ENCODE results near the gene COG3.

The COG3 gene

GRCh38 chr13:45503658-45504057, 38.9 kb downstream of the COG3 start:
- DNase-seq (ENCODE audit: low spot score) = no peak

- DNase-seq (ENCODE audit: low spot score) = no peak
These were observed 42.1 kb downstream of the COG3 start for GRCh38 chr13:45506811-45507210.

- no peak for DNase-seq (ENCODE audit: low spot score)
These were observed 44.0 kb downstream of the COG3 start for GRCh38 chr13:45508776-45509175.

- no peak for DNase-seq (ENCODE audit: low spot score)
These were observed 45.9 kb downstream of the COG3 start for GRCh38 chr13:45510672-45511071.

GRCh38 chr13:45511310-45512097, 46.8 kb downstream of the COG3 start:
- DNase-seq (ENCODE audit: low spot score) = peak; percentile 71

- DNase-seq (ENCODE audit: low spot score) = no peak
These were observed 47.4 kb downstream of the COG3 start for GRCh38 chr13:45512098-45512496.

- DNase-seq (ENCODE audit: low spot score) = no peak
These were observed 52.0 kb downstream of the COG3 start for GRCh38 chr13:45516757-45517156.

- DNase-seq (ENCODE audit: low spot score) = no peak
These were observed 53.9 kb downstream of the COG3 start for GRCh38 chr13:45518525-45519245.

- DNase-seq (ENCODE audit: low spot score) = no peak
These were observed 54.8 kb downstream of the COG3 start for GRCh38 chr13:45519493-45519892.

GRCh38 chr13:45521297-45521696, 56.6 kb downstream of the COG3 start:
- DNase-seq (ENCODE audit: low spot score) = no peak

- no peak for DNase-seq (ENCODE audit: low spot score)
These were observed 57.8 kb downstream of the COG3 start for GRCh38 chr13:45522571-45522970.

- DNase-seq (ENCODE audit: low spot score) = no peak
These were observed 63.1 kb downstream of the COG3 start for GRCh38 chr13:45527699-45528462.

GRCh38 chr13:45529758-45530157, 65.0 kb downstream of the COG3 start:
- no peak for DNase-seq (ENCODE audit: low spot score)

- DNase-seq (ENCODE audit: low spot score) = no peak
These were observed 69.9 kb downstream of the COG3 start for GRCh38 chr13:45534604-45535003.

GRCh38 chr13:45536224-45536623, 71.5 kb downstream of the COG3 start:
- DNase-seq (ENCODE audit: low spot score) = no peak

GRCh38 chr13:45537516-45537915, 72.8 kb downstream of the COG3 start:
- DNase-seq (ENCODE audit: low spot score) = no peak

GRCh38 chr13:45538382-45538781, 73.6 kb downstream of the COG3 start:
- DNase-seq (ENCODE audit: low spot score) = no peak

GRCh38 chr13:45540195-45540594, 75.5 kb downstream of the COG3 start:
- DNase-seq (ENCODE audit: low spot score) = no peak

GRCh38 chr13:45540864-45541263, 76.1 kb downstream of the COG3 start:
- DNase-seq (ENCODE audit: low spot score) = no peak

GRCh38 chr13:45541806-45542205, 77.1 kb downstream of the COG3 start:
- no peak for DNase-seq (ENCODE audit: low spot score)

GRCh38 chr13:45542391-45542790, 77.7 kb downstream of the COG3 start:
- DNase-seq (ENCODE audit: low spot score) = no peak

GRCh38 chr13:45542878-45543277, 78.1 kb downstream of the COG3 start:
- DNase-seq (ENCODE audit: low spot score) = no peak

- no peak for DNase-seq (ENCODE audit: low spot score)
These were observed 79.8 kb downstream of the COG3 start for GRCh38 chr13:45544520-45544919.
